ENCODE measurements around the gene LRRC10B.

The LRRC10B gene

DNA sequence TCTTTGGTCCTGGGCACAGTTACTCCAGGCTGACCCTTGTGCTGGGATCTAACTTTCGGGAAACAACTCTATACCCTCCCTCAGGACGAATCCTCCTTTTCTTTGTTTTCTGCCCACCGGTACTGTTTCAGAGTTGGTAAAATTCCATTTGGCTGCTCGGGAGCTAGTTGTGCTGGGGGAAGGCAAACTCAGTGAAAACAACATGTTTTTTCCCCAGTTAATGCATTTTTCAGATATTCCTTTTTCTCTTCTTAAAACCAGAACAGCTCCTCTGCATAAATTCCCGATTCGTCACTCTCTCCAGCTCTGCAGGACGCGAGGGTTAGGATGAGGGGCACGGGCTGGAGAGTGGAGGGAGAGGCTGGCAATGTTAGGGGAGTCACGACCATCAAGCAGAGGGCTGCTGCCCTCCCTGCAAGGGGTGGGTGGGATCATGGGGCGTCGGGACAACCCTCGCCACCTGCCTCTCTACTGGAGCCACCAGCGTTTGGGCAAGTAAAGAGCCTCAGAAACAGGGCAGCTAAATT, 31.3 kb downstream of the LRRC10B start:
- no peak overlapping the region for H3K9ac ChIP-seq (ENCODE audit: low read depth, low read length, poor library complexity)
- WGBS, 2 donors (ENCODE audit: extremely low coverage in 2 of 2, insufficient read length in 2 of 2, insufficient replicate concordance in 1 of 2), result no CpG with 5 or more reads among the region's 14 CpGs
- H2BK5ac ChIP-seq (ENCODE audit: low read length), result no peak overlapping the region
- H3K14ac ChIP-seq (ENCODE audit: low read length), result no peak overlapping the region
- H3K9me3 ChIP-seq (replicated peaks in 1 of 2; ENCODE audit: control insufficient read depth in 2 of 2, insufficient read depth in 1 of 2, low read depth in 1 of 2, low read length in 2 of 2), result no peaks in the 10 kb centered on the region
- no peak overlapping the region for H2BK12ac ChIP-seq (ENCODE audit: low read length)
- H3K79me1 ChIP-seq (ENCODE audit: low read depth, low read length), result no peaks in the 10 kb centered on the region
- no peak overlapping the region for H2BK120ac ChIP-seq (ENCODE audit: low read depth, low read length)
- H2BK15ac ChIP-seq (ENCODE audit: low read length), result no peak overlapping the region
- H2AFZ ChIP-seq (ENCODE audit: low read length), result no peak overlapping the region
- peaks cover 0 to 14% (median 0%) of the 10 kb centered on the region in 3 experiments for H3K27me3 ChIP-seq (ENCODE audit: control insufficient read depth in 3 of 3, insufficient read depth in 3 of 3, low read depth in 1 of 3, low read length in 3 of 3)
- H3K4me2 ChIP-seq (ENCODE audit: insufficient read depth, low read length, poor library complexity, severe bottlenecking), result no peak overlapping the region
- no peaks in the 10 kb centered on the region for H3K36me3 ChIP-seq (replicated peaks in 1 of 2; ENCODE audit: control insufficient read depth in 2 of 2, insufficient read depth in 2 of 2, low read length in 2 of 2)
- no peak overlapping the region for H3K27ac ChIP-seq (replicated peaks; ENCODE audit: low read length)
- no peak for DNase-seq (ENCODE audit: low spot score)
- peak overlapping the region; percentile 45 for H3K18ac ChIP-seq (ENCODE audit: low read length)
- peaks cover 12% of the 10 kb centered on the region in 2 donors for H3K4me1 ChIP-seq (ENCODE audit: control insufficient read depth in 2 of 2, insufficient read depth in 1 of 2, low read depth in 1 of 2, low read length in 2 of 2)
- H2AK5ac ChIP-seq (ENCODE audit: low read depth, low read length), result no peak overlapping the region
- no peak overlapping the region for H3K4me3 ChIP-seq (ENCODE audit: low read length in 2 of 2)
- no peak overlapping the region for H3K23ac ChIP-seq (ENCODE audit: low read depth, low read length, poor library complexity)
- H3K4ac ChIP-seq (ENCODE audit: low read length), result no peak overlapping the region
- no peak overlapping the region for H4K8ac ChIP-seq (ENCODE audit: low read depth, low read length)
- peak overlapping the region; percentile 1 for H4K91ac ChIP-seq (ENCODE audit: low read depth, low read length, poor library complexity)

DNA sequence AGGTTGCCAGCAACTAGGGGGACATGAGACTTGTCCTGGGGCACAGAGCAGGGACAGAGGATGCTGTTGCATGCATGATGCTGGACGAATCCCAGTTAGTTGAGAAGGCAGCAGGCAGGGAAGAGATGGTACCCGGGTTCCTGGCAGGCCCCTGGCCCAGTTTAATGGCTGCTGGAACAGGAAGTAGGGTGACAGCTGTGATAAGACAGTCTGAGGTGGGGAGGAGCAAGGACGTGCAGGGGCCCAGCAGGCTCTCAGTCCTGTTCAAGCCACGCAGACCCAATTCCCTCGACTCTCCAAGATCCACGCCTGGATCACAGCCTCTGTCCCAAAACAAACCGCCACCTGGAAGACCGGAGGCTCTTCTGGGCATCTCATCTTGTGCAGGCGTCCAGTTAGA, 32.0 kb downstream of the LRRC10B start:
- H2BK5ac ChIP-seq (ENCODE audit: low read length), result no peak overlapping the region
- no peak overlapping the region for H2AFZ ChIP-seq (ENCODE audit: low read length)
- H4K8ac ChIP-seq (ENCODE audit: low read depth, low read length), result no peak overlapping the region
- peak overlapping the region; percentile 21 for H2BK120ac ChIP-seq (ENCODE audit: low read depth, low read length)
- no peak overlapping the region for H3K9ac ChIP-seq (ENCODE audit: low read depth, low read length, poor library complexity)
- peak overlapping the region; percentile 41 for H2AK5ac ChIP-seq (ENCODE audit: low read depth, low read length)
- H3K79me1 ChIP-seq (ENCODE audit: low read depth, low read length), result no peaks in the 10 kb centered on the region
- no peak overlapping the region for H3K4ac ChIP-seq (ENCODE audit: low read length)
- WGBS, 2 donors (ENCODE audit: extremely low coverage in 2 of 2, insufficient read length in 2 of 2, insufficient replicate concordance in 1 of 2), result no CpG with 5 or more reads among the region's 9 CpGs
- no peaks in the 10 kb centered on the region for H3K9me3 ChIP-seq (replicated peaks in 1 of 2; ENCODE audit: control insufficient read depth in 2 of 2, insufficient read depth in 1 of 2, low read depth in 1 of 2, low read length in 2 of 2)
- H4K91ac ChIP-seq (ENCODE audit: low read depth, low read length, poor library complexity), result no peak overlapping the region
- no peak overlapping the region for H3K23ac ChIP-seq (ENCODE audit: low read depth, low read length, poor library complexity)
- no peak overlapping the region for H3K4me2 ChIP-seq (ENCODE audit: insufficient read depth, low read length, poor library complexity, severe bottlenecking)
- no peak overlapping the region for H3K14ac ChIP-seq (ENCODE audit: low read length)
- peaks cover 0 to 14% (median 0%) of the 10 kb centered on the region in 3 experiments for H3K27me3 ChIP-seq (ENCODE audit: control insufficient read depth in 3 of 3, insufficient read depth in 3 of 3, low read depth in 1 of 3, low read length in 3 of 3)
- H2BK15ac ChIP-seq (ENCODE audit: low read length), result peak overlapping the region; percentile 86
- no peak overlapping the region for H3K4me3 ChIP-seq (ENCODE audit: low read length in 2 of 2)
- H3K4me1 ChIP-seq (ENCODE audit: control insufficient read depth in 2 of 2, insufficient read depth in 1 of 2, low read depth in 1 of 2, low read length in 2 of 2), result peaks cover 8 to 12% of the 10 kb centered on the region in 2 donors
- peak overlapping the region; percentile 59 for H2BK12ac ChIP-seq (ENCODE audit: low read length)
- H3K27ac ChIP-seq (replicated peaks; ENCODE audit: low read length), result no peak overlapping the region
- DNase-seq (ENCODE audit: low spot score), result no peak
- H3K36me3 ChIP-seq (replicated peaks in 1 of 2; ENCODE audit: control insufficient read depth in 2 of 2, insufficient read depth in 2 of 2, low read length in 2 of 2), result no peaks in the 10 kb centered on the region
- H3K18ac ChIP-seq (ENCODE audit: low read length), result no peak overlapping the region

DNA sequence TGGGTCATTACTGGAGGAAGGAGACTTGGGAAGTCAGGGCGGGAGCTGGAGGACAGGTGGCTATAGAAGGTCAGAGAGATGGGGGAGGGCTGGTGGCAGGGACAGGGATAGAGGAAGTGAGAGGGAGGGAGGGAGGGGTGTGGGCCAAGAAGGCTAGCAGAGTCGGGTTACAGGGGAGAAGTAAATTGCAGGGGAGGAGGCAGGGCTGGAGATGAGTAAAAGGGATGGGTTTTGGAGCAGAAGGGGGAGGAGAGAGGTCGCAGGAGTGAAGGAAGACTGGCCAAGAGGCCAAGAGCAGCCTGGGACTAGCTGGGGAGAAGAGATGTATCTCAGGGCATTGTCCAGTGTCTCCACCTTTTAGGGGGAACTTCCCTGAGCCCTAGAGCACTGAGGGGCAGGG, 33.0 kb downstream of the LRRC10B start:
- Histone ChIP-seq H3K27me3 (ENCODE audit: control insufficient read depth in 3 of 3, insufficient read depth in 3 of 3, low read depth in 1 of 3, low read length in 3 of 3) (peaks cover 0 to 14% (median 0%) of the 10 kb centered on the region in 3 experiments), H3K4me1 (ENCODE audit: control insufficient read depth in 2 of 2, insufficient read depth in 1 of 2, low read depth in 1 of 2, low read length in 2 of 2) (peaks cover 8 to 12% of the 10 kb centered on the region in 2 donors), H3K9me3 (replicated peaks in 1 of 2; ENCODE audit: control insufficient read depth in 2 of 2, insufficient read depth in 1 of 2, low read depth in 1 of 2, low read length in 2 of 2) (no peaks in the 10 kb centered on the region), H3K4me2 (ENCODE audit: insufficient read depth, low read length, poor library complexity, severe bottlenecking) (no peak overlapping the region), H3K14ac (ENCODE audit: low read length) (no peak overlapping the region), H3K4me3 (ENCODE audit: low read length in 2 of 2) (no peak overlapping the region), H4K8ac (ENCODE audit: low read depth, low read length) (no peak overlapping the region), H2BK5ac (ENCODE audit: low read length) (peak overlapping the region; percentile 78), H3K4ac (ENCODE audit: low read length) (no peak overlapping the region), H4K91ac (ENCODE audit: low read depth, low read length, poor library complexity) (peak overlapping the region; percentile 39), H2BK120ac (ENCODE audit: low read depth, low read length) (no peak overlapping the region), H2AK5ac (ENCODE audit: low read depth, low read length) (peak overlapping the region; percentile 99), H3K36me3 (replicated peaks in 1 of 2; ENCODE audit: control insufficient read depth in 2 of 2, insufficient read depth in 2 of 2, low read length in 2 of 2) (no peaks in the 10 kb centered on the region), H2BK15ac (ENCODE audit: low read length) (peak overlapping the region; percentile 94), H3K27ac (replicated peaks; ENCODE audit: low read length) (peak overlapping the region; percentile 42), H2AFZ (ENCODE audit: low read length) (no peak overlapping the region), H3K9ac (ENCODE audit: low read depth, low read length, poor library complexity) (no peak overlapping the region), H3K23ac (ENCODE audit: low read depth, low read length, poor library complexity) (no peak overlapping the region), H2BK12ac (ENCODE audit: low read length) (no peak overlapping the region), H3K79me1 (ENCODE audit: low read depth, low read length) (no peaks in the 10 kb centered on the region), H3K18ac (ENCODE audit: low read length) (peak overlapping the region; percentile 94)
- no CpG with 5 or more reads among the region's 3 CpGs for WGBS, 2 donors (ENCODE audit: extremely low coverage in 2 of 2, insufficient read length in 2 of 2, insufficient replicate concordance in 1 of 2)
- DNase-seq (ENCODE audit: low spot score), result peak; percentile 26

DNA sequence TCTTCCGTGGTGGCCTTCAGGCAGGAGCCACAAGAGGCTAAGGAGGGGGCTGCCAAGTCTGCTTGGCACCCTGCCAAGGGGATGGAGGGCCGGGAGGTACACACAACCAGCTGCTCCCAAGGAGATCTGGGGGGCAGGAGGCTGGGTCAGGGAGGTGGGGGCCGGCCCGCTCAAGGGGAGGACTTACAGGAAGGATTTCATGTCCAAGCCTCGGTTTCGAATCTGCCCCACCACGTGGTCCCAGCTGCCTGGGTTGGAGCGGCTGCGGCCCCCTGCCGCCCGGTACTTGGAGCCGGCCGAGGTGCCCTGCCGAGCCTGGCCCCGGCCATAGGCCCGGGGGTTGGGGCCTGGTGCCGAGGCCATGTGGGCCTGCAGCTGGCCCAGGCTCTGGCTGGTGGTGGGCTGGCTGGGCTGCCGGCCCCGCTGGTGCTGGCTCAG, 33.5 kb downstream of the LRRC10B start:
- peak overlapping the region; percentile 94 for H2BK15ac ChIP-seq (ENCODE audit: low read length)
- H3K18ac ChIP-seq (ENCODE audit: low read length), result peak overlapping the region; percentile 94
- peak overlapping the region; percentile 85 for H2BK12ac ChIP-seq (ENCODE audit: low read length)
- H2AFZ ChIP-seq (ENCODE audit: low read length), result no peak overlapping the region
- H4K91ac ChIP-seq (ENCODE audit: low read depth, low read length, poor library complexity), result peak overlapping the region; percentile 39
- H3K27ac ChIP-seq (replicated peaks; ENCODE audit: low read length), result peak overlapping the region; percentile 42
- peak overlapping the region; percentile 78 for H2BK5ac ChIP-seq (ENCODE audit: low read length)
- peak overlapping the region; percentile 87 for H3K14ac ChIP-seq (ENCODE audit: low read length)
- H2BK120ac ChIP-seq (ENCODE audit: low read depth, low read length), result peak overlapping the region; percentile 82
- H2AK5ac ChIP-seq (ENCODE audit: low read depth, low read length), result peak overlapping the region; percentile 99
- H3K4ac ChIP-seq (ENCODE audit: low read length), result peak overlapping the region; percentile 58
- H3K4me3 ChIP-seq (ENCODE audit: low read length in 2 of 2), result no peak overlapping the region
- no peak overlapping the region for H3K9ac ChIP-seq (ENCODE audit: low read depth, low read length, poor library complexity)
- peaks cover 8 to 11% of the 10 kb centered on the region in 2 donors for H3K4me1 ChIP-seq (ENCODE audit: control insufficient read depth in 2 of 2, insufficient read depth in 1 of 2, low read depth in 1 of 2, low read length in 2 of 2)
- H3K27me3 ChIP-seq (ENCODE audit: control insufficient read depth in 3 of 3, insufficient read depth in 3 of 3, low read depth in 1 of 3, low read length in 3 of 3), result peaks cover 0 to 14% (median 0%) of the 10 kb centered on the region in 3 experiments
- DNase-seq (ENCODE audit: low spot score), result no peak
- no peaks in the 10 kb centered on the region for H3K9me3 ChIP-seq (replicated peaks in 1 of 2; ENCODE audit: control insufficient read depth in 2 of 2, insufficient read depth in 1 of 2, low read depth in 1 of 2, low read length in 2 of 2)
- no peaks in the 10 kb centered on the region for H3K36me3 ChIP-seq (replicated peaks in 1 of 2; ENCODE audit: control insufficient read depth in 2 of 2, insufficient read depth in 2 of 2, low read length in 2 of 2)
- no peaks in the 10 kb centered on the region for H3K79me1 ChIP-seq (ENCODE audit: low read depth, low read length)
- no CpG with 5 or more reads among the region's 19 CpGs for WGBS, 2 donors (ENCODE audit: extremely low coverage in 2 of 2, insufficient read length in 2 of 2, insufficient replicate concordance in 1 of 2)
- no peak overlapping the region for H3K23ac ChIP-seq (ENCODE audit: low read depth, low read length, poor library complexity)
- peak overlapping the region; percentile 87 for H4K8ac ChIP-seq (ENCODE audit: low read depth, low read length)
- no peak overlapping the region for H3K4me2 ChIP-seq (ENCODE audit: insufficient read depth, low read length, poor library complexity, severe bottlenecking)

All from neuronal stem cell (in vitro differentiated cells).